ENCODE results near the gene RFC1.

- TF ChIP-seq EZH2 (IDR thresholded peaks at IDR 0.05; ENCODE audit: insufficient read depth, poor library complexity, severe bottlenecking) (no peak), EZH2phosphoT487 (IDR thresholded peaks at IDR 0.05; ENCODE audit: insufficient read depth, low read depth) (no peak)
Measured at GRCh38 chr4:39291686-39292085, 74.5 kb downstream of the RFC1 start.

All from GM23248 (cell line).